HepG2 (cell line): ENCODE results near the gene SYPL2. TPM values are rescaled to one million over a fixed set of nuclear protein-coding genes. Genes with fewer than 3 reads are reported as not detected.
A peak's percentile ranks its signal among the peaks of the same experiment; 100 is the strongest.

Source experiments
- DNMT3B ChIP-seq: conservative IDR thresholded peaks from 2 replicates; pipeline ENCODE4 v1.6.1; 2016; ENCODE audit warnings: missing biosample characterization, control low read depth
- EEA1 ChIP-seq: sonication (generic); formaldehyde crosslinking; IDR thresholded peaks from 2 replicates; pipeline ENCODE4 v1.5.1; 2020; ENCODE audit warnings: mild to moderate bottlenecking, missing genetic modification reagents, borderline replicate concordance
- FIP1L1 ChIP-seq: fragments of 200-400 bp; formaldehyde crosslinking; IDR thresholded peaks from 2 replicates; pipeline ENCODE4 v1.6.1; 2018; ENCODE audit warnings: low read depth, mild to moderate bottlenecking, low read length, moderate library complexity, borderline replicate concordance; ENCODE audit not compliant: insufficient read depth
- GATAD1 ChIP-seq: IDR thresholded peaks from 2 replicates; pipeline ENCODE4 v1.6.1; 2016; ENCODE audit warnings: missing genetic modification reagents, missing compliant biosample characterization
- HOXA3 ChIP-seq: sonication (generic); formaldehyde crosslinking; IDR thresholded peaks from 2 replicates; pipeline ENCODE4 v1.5.0; 2020; ENCODE audit warnings: missing genetic modification reagents
- TBX2 ChIP-seq: sonication (generic); formaldehyde crosslinking; IDR thresholded peaks from 2 replicates; pipeline ENCODE4 v1.5.0; 2020; ENCODE audit warnings: missing genetic modification reagents, mild to moderate bottlenecking, borderline replicate concordance
- TRIM24 ChIP-seq: sonication (generic); formaldehyde crosslinking; IDR thresholded peaks from 2 replicates; pipeline ENCODE4 v1.8.0; 2022; ENCODE audit warnings: mild to moderate bottlenecking, missing genetic modification reagents
- ZNF12 ChIP-seq: sonication (generic); formaldehyde crosslinking; IDR thresholded peaks from 2 replicates; pipeline ENCODE4 v1.5.0; 2020; ENCODE audit warnings: missing genetic modification reagents
- ZNF234 ChIP-seq: sonication (generic); formaldehyde crosslinking; conservative IDR thresholded peaks from 2 replicates; pipeline ENCODE4 v1.5.1; 2020; ENCODE audit warnings: mild to moderate bottlenecking, missing genetic modification reagents
- ZNF768 ChIP-seq: sonication (generic); formaldehyde crosslinking; IDR thresholded peaks from 2 replicates; pipeline ENCODE4 v1.4.0; 2020; ENCODE audit warnings: missing genetic modification reagents
- polyA plus RNA-seq, 8 experiments: library from polyadenylated mRNA; depleted of rRNA in 3 of 8; stranded (reverse) in 7 of 8; unstranded in 1 of 8; fragments of >200 nt; fragmentation: Illumina TruSeq in 4 of 8; extraction: Trizol in 4 of 8; gene quantifications; 2 replicates each; pipeline versions ENCODE4 v1.2.1 to v1.2.3, GENCODE V29; 2011 to 2016; ENCODE audit warnings: low read depth in 4 of 8, missing spikeins in 1 of 8, mixed read lengths in 1 of 8; ENCODE audit not compliant: insufficient read depth in 1 of 8
- total RNA-seq, 5 experiments: library from RNA; depleted of rRNA; stranded (reverse); fragments of >200 nt; fragmentation: Illumina TruSeq; extraction: Trizol; gene quantifications; 2 replicates each; pipeline ENCODE4 v1.2.3, GENCODE V29; 2016; ENCODE audit warnings: low read depth in 1 of 5
- TF ChIP-seq, protein P1 (sequence below): sonication (generic); formaldehyde crosslinking; conservative IDR thresholded peaks from 2 replicates; pipeline ENCODE4 v1.4.0; 2020; ENCODE audit warnings: missing genetic modification reagents
- TF ChIP-seq, protein P2 (sequence below): sonication (generic); formaldehyde crosslinking; IDR thresholded peaks from 2 replicates; pipeline ENCODE4 v1.8.0; 2022; ENCODE audit warnings: mild to moderate bottlenecking, missing genetic modification reagents; ENCODE audit not compliant: insufficient replicate concordance
- TF ChIP-seq, protein P3 (sequence below): sonication (generic); formaldehyde crosslinking; IDR thresholded peaks from 2 replicates; pipeline ENCODE4 v1.5.0; 2020; ENCODE audit warnings: mild to moderate bottlenecking, missing genetic modification reagents, borderline replicate concordance
- TF ChIP-seq, protein P4 (sequence below): sonication (generic); formaldehyde crosslinking; IDR thresholded peaks from 2 replicates; pipeline ENCODE4 v1.5.1; 2020; ENCODE audit warnings: mild to moderate bottlenecking, moderate library complexity, missing genetic modification reagents

Gene SYPL2
- total and polyA plus RNA-seq, 2 of the 13 experiments (the other 11 are each of a cell fraction or from before 2014, with no cell fraction given), result 0.17 to 0.24 TPM

DNA sequence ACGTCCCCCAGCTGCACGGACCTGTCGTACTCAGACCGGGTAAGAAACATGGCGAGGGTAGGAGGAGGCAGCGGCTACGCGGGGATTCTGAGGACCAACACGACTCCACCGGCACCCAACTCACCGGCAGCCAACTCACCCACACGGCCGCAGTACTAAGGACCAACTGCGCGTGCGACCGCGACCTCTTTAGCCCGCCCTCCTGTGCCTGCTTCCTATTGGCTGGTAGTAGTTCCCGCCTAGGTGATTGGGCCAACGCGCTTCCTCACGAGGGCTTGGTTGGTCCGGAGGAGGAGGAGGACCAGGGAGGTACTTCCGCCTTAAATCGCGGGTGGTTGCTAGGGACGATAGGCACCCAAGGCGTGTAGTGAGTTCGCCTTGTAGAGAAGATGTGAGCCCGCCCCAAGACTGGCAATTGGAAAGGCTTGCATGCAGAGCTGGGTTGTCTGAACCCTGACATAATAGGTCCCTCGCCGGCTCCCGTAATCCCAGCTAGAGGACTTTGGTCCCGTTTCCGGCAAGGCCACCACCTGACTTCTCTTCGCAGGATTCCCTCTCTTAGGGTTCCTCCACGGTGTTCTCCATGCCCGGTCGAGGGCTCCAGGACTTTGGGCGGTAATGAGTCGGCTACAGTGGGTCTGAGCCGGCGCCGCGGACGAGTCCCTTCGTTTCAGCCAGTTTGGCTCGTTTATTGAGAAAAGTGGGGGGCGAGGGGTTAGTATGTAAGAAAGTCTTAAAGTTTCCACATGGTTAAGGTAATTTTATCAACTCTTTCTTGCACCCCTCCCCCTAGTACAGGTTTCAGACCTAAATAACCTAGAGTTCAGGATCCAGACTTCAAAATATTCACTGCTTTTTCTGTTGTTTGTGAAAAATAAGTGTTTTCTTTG, 39.8 kb upstream of the SYPL2 start, which contains the start of gene PSMA5 (continued):
- TF ChIP-seq ZNF768 (CRISPR knock-in tag) (0 out of 2 replicates have a peak, but pooled peaks have one; percentile 13), TBX2 (peak; percentile 64; the same call in 1 of the 2 replicates), FIP1L1 (no peak), DNMT3B (CRISPR knock-in tag) (no peak; the same call in 1 of the 2 replicates), HOXA3 (CRISPR knock-in tag) (peak; percentile 57), ZNF12 (CRISPR knock-in tag) (no peak), GATAD1 (CRISPR knock-in tag) (peak; percentile 87), TRIM24 (CRISPR knock-in tag) (no peak), EEA1 (CRISPR knock-in tag) (0 out of 2 replicates have a peak, but pooled peaks have one; percentile 66), ZNF234 (CRISPR knock-in tag) (no peak)
- TF ChIP-seq, protein P1, sequence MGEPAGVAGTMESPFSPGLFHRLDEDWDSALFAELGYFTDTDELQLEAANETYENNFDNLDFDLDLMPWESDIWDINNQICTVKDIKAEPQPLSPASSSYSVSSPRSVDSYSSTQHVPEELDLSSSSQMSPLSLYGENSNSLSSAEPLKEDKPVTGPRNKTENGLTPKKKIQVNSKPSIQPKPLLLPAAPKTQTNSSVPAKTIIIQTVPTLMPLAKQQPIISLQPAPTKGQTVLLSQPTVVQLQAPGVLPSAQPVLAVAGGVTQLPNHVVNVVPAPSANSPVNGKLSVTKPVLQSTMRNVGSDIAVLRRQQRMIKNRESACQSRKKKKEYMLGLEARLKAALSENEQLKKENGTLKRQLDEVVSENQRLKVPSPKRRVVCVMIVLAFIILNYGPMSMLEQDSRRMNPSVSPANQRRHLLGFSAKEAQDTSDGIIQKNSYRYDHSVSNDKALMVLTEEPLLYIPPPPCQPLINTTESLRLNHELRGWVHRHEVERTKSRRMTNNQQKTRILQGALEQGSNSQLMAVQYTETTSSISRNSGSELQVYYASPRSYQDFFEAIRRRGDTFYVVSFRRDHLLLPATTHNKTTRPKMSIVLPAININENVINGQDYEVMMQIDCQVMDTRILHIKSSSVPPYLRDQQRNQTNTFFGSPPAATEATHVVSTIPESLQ (CRISPR knock-in tag), result no peak
- TF ChIP-seq, protein P2, sequence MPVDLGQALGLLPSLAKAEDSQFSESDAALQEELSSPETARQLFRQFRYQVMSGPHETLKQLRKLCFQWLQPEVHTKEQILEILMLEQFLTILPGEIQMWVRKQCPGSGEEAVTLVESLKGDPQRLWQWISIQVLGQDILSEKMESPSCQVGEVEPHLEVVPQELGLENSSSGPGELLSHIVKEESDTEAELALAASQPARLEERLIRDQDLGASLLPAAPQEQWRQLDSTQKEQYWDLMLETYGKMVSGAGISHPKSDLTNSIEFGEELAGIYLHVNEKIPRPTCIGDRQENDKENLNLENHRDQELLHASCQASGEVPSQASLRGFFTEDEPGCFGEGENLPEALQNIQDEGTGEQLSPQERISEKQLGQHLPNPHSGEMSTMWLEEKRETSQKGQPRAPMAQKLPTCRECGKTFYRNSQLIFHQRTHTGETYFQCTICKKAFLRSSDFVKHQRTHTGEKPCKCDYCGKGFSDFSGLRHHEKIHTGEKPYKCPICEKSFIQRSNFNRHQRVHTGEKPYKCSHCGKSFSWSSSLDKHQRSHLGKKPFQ (CRISPR knock-in tag), result peak; percentile 63
- TF ChIP-seq, protein P3, sequence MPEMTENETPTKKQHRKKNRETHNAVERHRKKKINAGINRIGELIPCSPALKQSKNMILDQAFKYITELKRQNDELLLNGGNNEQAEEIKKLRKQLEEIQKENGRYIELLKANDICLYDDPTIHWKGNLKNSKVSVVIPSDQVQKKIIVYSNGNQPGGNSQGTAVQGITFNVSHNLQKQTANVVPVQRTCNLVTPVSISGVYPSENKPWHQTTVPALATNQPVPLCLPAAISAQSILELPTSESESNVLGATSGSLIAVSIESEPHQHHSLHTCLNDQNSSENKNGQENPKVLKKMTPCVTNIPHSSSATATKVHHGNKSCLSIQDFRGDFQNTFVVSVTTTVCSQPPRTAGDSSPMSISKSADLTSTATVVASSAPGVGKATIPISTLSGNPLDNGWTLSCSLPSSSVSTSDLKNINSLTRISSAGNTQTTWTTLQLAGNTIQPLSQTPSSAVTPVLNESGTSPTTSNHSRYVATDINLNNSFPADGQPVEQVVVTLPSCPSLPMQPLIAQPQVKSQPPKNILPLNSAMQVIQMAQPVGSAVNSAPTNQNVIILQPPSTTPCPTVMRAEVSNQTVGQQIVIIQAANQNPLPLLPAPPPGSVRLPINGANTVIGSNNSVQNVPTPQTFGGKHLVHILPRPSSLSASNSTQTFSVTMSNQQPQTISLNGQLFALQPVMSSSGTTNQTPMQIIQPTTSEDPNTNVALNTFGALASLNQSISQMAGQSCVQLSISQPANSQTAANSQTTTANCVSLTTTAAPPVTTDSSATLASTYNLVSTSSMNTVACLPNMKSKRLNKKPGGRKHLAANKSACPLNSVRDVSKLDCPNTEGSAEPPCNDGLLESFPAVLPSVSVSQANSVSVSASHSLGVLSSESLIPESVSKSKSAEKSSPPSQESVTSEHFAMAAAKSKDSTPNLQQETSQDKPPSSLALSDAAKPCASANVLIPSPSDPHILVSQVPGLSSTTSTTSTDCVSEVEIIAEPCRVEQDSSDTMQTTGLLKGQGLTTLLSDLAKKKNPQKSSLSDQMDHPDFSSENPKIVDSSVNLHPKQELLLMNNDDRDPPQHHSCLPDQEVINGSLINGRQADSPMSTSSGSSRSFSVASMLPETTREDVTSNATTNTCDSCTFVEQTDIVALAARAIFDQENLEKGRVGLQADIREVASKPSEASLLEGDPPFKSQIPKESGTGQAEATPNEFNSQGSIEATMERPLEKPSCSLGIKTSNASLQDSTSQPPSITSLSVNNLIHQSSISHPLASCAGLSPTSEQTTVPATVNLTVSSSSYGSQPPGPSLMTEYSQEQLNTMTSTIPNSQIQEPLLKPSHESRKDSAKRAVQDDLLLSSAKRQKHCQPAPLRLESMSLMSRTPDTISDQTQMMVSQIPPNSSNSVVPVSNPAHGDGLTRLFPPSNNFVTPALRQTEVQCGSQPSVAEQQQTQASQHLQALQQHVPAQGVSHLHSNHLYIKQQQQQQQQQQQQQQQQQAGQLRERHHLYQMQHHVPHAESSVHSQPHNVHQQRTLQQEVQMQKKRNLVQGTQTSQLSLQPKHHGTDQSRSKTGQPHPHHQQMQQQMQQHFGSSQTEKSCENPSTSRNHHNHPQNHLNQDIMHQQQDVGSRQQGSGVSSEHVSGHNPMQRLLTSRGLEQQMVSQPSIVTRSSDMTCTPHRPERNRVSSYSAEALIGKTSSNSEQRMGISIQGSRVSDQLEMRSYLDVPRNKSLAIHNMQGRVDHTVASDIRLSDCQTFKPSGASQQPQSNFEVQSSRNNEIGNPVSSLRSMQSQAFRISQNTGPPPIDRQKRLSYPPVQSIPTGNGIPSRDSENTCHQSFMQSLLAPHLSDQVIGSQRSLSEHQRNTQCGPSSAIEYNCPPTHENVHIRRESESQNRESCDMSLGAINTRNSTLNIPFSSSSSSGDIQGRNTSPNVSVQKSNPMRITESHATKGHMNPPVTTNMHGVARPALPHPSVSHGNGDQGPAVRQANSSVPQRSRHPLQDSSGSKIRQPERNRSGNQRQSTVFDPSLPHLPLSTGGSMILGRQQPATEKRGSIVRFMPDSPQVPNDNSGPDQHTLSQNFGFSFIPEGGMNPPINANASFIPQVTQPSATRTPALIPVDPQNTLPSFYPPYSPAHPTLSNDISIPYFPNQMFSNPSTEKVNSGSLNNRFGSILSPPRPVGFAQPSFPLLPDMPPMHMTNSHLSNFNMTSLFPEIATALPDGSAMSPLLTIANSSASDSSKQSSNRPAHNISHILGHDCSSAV (CRISPR knock-in tag), result no peak
- TF ChIP-seq, protein P4, sequence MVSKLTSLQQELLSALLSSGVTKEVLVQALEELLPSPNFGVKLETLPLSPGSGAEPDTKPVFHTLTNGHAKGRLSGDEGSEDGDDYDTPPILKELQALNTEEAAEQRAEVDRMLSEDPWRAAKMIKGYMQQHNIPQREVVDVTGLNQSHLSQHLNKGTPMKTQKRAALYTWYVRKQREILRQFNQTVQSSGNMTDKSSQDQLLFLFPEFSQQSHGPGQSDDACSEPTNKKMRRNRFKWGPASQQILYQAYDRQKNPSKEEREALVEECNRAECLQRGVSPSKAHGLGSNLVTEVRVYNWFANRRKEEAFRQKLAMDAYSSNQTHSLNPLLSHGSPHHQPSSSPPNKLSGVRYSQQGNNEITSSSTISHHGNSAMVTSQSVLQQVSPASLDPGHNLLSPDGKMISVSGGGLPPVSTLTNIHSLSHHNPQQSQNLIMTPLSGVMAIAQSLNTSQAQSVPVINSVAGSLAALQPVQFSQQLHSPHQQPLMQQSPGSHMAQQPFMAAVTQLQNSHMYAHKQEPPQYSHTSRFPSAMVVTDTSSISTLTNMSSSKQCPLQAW, result peak; percentile 12; the same call in 1 of the 2 replicates
